HG02798 (cell line): ENCODE measurements around the gene NXT1.
"Not testable (repeated sequence)": the region's sequence is repeated elsewhere in the genome, so short reads cannot be mapped to it uniquely, and the experiment has no call there.

Experiments
- ATAC-seq: cut with Tn5 transposase; IDR thresholded peaks from one replicate; pipeline ENCODE4 v1.9.1; 2021; ENCODE audit warnings: mild to moderate bottlenecking; ENCODE audit not compliant: unreplicated experiment, poor library complexity

Gene NXT1

GRCh38 chr20:23327617-23328333, 22.8 kb upstream of the NXT1 start:
- no peak for ATAC-seq

DNA sequence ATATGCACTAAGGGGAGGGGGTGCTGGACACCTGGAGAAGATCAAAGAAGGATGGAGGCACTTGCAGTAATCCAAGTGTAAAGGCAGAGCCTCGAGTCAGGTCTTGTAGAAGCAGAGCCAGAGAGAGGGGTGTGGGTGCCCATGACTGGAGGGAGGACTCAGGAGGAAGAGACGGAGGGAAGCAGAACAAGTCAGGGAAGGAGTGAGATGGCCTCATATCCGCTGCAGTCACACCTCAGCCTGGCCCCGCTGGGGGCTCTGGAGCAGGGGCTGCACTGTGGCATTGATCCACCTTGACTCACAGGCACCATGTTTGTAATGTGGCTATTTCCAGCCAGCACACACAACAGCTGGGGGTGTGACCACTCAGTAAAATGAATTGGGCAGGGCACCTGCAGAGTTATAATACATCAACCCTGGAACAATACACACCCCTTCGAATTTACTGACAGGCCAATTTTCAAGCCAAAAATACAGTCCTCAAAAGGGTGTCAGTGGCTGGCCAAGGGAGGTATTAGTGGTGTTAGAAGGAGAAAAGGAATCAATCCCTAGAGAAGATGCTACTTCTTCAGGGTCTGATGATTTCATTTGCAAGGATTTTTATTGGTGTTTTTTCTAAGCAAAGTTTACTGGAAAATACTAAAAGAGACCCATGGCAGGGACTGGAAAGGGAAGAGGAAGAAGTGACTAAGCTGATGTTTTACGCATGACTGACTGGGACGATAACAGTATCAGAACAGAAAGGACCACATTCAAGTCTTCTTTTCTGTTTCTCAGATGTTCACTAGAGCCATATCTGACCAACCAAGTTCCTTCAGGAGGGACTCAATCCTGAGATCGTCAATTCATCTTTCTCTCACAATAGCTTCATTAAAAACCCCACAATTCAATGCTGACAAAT, 18.9 kb upstream of the NXT1 start:
- ATAC-seq = no peak

DNA sequence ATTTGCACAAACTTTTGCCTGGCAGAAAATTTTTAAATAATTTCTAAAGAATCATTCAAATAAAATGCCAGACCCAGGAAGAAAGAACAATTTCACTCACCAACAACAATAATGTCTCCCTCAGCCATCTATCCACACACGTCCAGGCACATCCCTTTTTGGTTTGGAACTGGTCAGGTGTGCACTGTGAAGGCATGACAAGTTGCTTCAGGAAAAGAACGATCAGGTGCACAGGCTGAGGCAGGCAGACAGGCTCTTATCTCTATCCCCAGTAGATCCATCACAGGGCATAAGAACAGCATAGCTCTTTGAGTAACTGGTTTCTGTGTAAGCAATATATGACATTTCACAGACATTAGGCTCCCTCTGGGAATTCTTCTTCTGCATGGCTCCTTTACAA, 18.1 kb upstream of the NXT1 start:
- ATAC-seq = no peak

DNA sequence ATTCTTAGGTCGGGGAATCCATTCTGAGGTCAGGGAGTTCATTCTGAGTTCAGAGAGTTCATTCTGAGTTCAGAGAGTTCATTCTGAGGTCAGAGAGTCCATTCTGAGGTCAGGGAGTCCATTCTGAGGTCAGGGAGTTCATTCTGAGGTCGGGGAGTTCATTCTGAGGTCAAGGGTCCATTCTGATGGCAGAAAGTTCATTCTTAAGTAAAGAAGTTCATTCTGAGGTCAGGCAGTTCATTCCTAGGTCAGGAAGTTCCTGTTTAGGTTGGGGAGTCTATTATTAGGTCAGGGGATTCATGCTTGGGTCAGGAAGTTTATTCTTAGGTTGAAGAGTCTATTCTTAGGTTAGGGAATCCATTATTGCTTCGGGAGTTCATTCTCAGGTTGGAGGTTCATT, 16.5 kb upstream of the NXT1 start:
- ATAC-seq = no peak

DNA sequence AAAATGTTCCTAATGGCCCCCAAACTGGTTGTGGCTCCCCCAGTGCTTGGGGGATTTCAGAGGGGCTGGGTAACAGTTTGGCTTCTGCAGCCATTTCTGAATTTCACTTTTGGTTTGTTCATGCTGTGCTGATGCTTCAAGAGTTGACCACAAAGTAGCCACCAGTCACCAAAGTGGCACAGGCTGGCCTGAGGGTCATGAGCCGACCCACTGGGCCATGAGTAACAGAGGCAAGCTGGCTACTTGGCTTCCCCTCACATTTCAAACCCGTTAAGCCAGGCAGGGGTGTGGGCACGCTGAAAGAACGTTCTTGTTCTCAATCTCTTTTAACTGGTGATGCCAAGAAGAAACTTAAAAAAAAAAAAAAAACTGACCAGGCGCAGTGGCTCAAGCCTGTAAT, 15.1 kb upstream of the NXT1 start:
- ATAC-seq = no peak

DNA sequence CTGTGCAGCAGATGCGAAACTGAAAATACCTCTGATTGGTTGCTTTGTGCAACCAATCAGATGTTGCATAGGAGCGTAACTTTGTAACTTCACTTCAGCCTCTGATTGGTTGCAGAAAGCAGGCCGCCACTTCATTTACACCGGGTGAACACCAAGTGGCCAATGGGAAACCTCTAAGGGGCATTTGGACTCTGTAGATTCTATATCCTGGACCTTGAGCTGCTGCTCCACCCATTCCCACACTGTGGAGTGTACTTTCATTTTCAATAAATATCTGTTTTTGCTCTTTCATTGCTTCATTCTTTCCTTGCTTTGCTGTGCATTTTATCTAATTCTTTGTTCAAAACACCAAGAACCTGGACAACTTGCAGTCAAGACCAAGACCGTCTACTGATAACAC, 14.1 kb upstream of the NXT1 start:
- ATAC-seq = no peak

- ATAC-seq = no peak
Measured at GRCh38 chr20:23337312-23337711, 13.3 kb upstream of the NXT1 start.

DNA sequence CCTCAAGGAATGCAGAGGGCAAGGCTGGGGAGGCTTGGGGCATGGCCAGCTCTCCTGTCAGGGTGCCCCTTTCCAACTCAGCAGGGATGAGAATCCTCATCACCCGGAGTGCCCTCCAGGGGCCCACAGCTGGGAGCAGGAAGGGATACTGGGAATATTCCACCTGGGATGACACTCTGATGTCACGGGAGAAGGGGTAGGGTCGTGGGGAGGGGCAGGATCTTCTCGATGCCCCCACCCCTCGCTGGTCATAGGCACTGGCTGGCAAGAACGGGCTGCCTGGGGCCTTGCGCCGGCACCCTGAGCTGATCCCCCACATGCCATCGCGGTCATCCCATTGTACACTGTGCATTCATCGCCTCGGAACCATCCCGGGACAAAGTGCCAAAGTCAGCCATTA, 10.6 kb upstream of the NXT1 start:
- ATAC-seq = no peak

DNA sequence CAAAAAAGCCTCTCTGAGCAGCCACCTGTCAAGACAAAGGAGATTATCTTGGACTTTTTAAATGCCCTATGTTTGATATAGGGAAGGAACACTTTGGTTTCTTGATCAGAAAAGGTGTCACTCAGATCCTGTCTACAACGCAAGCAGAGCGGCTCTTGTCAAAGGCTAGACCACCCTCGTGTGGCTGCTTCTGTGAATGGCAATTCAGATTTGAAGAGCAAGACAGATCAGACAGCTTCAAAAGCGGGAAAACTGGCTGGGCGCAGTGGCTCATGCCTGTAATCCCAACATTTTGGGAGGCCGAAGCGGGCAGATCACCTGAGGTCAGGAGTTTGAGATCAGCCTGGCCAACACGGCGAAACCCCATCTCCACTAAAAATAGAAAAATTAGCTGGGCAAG, 10.1 kb upstream of the NXT1 start:
- ATAC-seq = no peak

GRCh38 chr20:23341073-23341472, 9.5 kb upstream of the NXT1 start:
- ATAC-seq = peak; percentile 80

GRCh38 chr20:23343590-23343989, 7.0 kb upstream of the NXT1 start:
- ATAC-seq = no peak

DNA sequence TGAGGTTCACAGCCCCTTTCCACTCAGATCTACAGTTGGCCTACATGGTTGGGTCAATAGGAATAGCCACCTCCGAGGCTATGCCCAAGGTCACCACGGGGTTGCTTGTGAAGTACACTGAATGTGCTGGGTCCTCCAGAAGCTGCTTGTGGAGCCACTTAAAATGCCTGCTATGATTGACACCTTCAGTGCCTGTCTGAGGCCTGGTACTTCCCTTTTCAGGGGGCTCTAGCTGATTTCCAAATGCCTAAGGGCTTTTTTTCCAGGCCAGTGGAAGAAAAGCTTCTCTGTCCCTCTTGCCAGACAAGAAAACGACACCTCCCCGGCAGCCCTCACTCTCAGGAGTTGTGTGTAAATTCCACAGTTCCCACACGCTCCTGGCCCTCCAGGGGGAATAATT, 6.3 kb upstream of the NXT1 start:
- ATAC-seq = no peak

GRCh38 chr20:23346002-23346401, 4.6 kb upstream of the NXT1 start:
- ATAC-seq = no peak

DNA sequence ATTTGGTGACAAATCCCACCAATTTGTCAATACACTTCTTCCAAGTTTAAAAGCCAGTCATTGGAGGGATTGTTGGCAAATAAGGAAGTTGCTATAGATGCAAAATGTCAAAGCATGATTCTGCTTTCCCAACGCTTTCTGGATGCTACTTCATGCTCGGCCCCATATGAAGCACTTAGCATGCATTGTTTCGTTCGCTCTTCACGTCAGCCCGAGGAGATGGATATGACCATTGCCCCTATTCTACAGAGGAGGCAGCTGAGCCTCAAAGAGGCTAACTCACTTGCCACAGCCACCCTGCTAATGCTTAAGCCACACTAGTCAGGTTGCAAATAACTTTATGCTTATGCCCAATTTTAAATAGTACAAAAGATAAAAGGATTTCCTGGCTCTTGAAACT, 2.8 kb upstream of the NXT1 start:
- no peak for ATAC-seq

DNA sequence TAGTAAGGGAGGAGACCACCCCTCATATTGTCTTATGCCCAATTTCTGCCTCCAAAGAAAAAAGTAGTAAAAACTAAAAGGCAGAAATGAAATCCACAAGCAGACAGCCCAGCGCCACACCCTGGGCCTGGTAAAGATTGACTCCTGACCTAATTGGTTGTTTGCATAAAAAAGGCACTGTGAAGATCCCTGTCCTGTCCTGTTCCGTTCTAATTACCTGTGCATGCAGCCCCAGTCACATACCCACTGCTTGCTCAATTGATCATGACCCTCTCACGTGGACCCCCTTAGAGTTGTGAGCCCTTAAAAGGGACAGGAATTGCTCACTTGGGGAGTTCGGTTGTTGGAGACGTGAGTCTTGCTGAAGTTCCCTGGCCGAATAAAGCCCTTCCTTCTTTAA, 2.1 kb upstream of the NXT1 start:
- ATAC-seq = not testable (repeated sequence)

DNA sequence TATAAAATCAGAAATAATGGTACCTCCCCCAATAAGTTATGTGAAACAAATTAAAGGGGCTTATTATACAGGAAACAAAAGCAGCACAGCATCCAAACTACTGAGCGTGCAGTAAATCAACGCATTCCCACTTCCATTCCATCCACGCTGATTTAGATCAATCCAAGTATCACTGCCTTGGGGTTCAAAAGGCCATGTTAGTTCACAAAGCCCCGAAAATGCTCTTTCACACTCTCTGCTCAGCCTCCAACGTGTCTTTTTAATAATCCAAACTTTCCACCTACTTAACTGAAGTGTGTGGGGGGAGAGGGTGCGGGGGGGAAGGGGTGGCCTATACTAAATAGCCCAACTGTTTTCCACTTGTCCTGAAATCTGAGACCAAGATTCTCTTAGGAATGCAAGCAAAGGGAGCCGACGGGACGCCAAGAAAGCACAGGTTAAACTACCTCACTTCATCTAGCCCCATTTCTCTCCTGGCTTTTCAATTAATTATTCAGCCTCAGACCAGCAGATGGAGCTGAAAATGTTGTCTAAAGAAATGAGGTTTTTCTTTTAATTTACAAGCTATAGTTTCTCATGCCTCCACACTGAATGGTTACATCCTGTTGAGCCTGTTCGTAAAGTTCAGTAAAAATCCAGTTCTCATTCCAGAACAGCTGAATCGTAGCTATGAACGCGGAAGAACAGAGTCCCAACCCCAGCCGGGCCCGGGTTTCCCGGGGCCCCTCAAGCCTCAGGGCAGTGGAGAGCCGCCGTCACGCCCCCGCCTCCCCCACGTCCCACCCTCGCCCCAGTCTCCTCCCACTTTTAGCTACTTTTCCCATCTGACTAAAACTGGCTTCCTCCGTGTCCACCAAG, 1.0 kb upstream of the NXT1 start:
- peak; percentile 32 for ATAC-seq

- peak; percentile 27 for ATAC-seq
Measured at GRCh38 chr20:23350904-23351838, 580 bp downstream of the NXT1 start.

DNA sequence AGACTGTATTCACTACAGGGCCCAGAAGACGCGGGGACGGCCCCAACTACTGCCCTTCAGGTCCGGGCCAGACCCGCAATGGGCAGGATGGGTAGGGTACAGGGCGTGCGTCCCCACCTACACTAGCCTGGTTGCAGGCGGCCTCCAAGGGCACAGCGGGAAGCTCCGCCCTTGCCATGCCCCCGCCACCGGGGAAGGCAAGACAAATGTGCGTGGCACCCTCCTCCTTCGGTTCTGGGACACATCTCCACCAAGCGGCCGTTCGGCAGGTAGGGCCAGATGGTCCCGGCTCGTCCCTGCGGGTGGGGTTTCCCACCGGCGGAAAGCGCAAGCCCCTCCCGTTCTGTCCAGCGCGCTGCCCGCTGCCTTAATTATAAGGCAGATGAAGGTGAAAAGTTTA, 5.6 kb downstream of the NXT1 start:
- no peak for ATAC-seq

GRCh38 chr20:23357767-23358562, 7.4 kb downstream of the NXT1 start:
- peak; percentile 76 for ATAC-seq
